Measurements from ENCODE around the gene SPECC1. TPM values are rescaled to one million over a fixed set of nuclear protein-coding genes. Genes with fewer than 3 reads are reported as not detected.

The SPECC1 gene
- total and polyA plus RNA-seq, 2 donors (not counting 3 experiments of a cell fraction or from before 2014, with no cell fraction given) = 5.3 to 20.4 TPM

- TF ChIP-seq EZH2 (IDR thresholded peaks at IDR 0.05; ENCODE audit: borderline replicate concordance, low read depth, low read length, severe bottlenecking) (no peak), POLR2A (IDR thresholded peaks at IDR 0.05; ENCODE audit: low read depth, low read length) (no peak)
- intact Hi-C loops (cut with micrococcal nuclease) = no loop called here
- dilution Hi-C loops (cut with MboI; ENCODE audit: extremely low pct_ligation_motif_present, low sequenced_read_pairs) = no loop called here
- ChIA-PET CTCF (interaction anchor here (1.0 kb wide), 1 partner anchor 27 kb away, joined by 3 read pairs; no protein-coding TSS in a partner anchor), POLR2A (no interaction called here)
- Histone ChIP-seq H2AFZ (ENCODE audit: low read depth, low read length) (no peak overlapping the region), H3K27me3 (ENCODE audit: control insufficient read depth in 2 of 2, insufficient read depth in 2 of 2, low read length in 2 of 2) (peaks cover 4 to 6% of the 10 kb centered on the region in 2 experiments), H3K4me1 (ENCODE audit: control insufficient read depth, extremely low read depth, insufficient read depth, low read length) (no peaks in the 10 kb centered on the region), H3K27ac (ENCODE audit: insufficient read depth, low read depth, low read length) (no peak overlapping the region), H4K20me1 (replicated peaks; ENCODE audit: control insufficient read depth, extremely low read depth, insufficient read depth, low read length) (no peaks in the 10 kb centered on the region), H3K9me1 (replicated peaks; ENCODE audit: control insufficient read depth, extremely low read depth, insufficient read depth, low read length) (no peaks in the 10 kb centered on the region), H3K36me3 (ENCODE audit: control insufficient read depth in 2 of 2, extremely low read depth in 1 of 2, insufficient read depth in 2 of 2, low read length in 2 of 2) (no peaks in the 10 kb centered on the region), H3K4me2 (ENCODE audit: insufficient read depth, low read length) (no peak overlapping the region), H3K9me3 (replicated peaks; ENCODE audit: control insufficient read depth, insufficient read depth, low read length) (no peaks in the 10 kb centered on the region), H3K9ac (replicated peaks; ENCODE audit: extremely low read depth, insufficient read depth, low read length) (no peak overlapping the region), H3K79me2 (ENCODE audit: control insufficient read depth, insufficient read depth, low read length) (no peaks in the 10 kb centered on the region), H3K4me3 (replicated peaks in 1 of 3; ENCODE audit: insufficient read depth in 1 of 3, low read depth in 1 of 3, low read length in 3 of 3) (no peak overlapping the region)
- FAIRE-seq (no peak), DNase-seq (ENCODE audit: low read depth, low spot score) (no peak)
- BruUV-seq (replicated peaks) = no TSS peak
Measured at GRCh38 chr17:20149251-20149650, 140.1 kb downstream of the SPECC1 start.

- H2AFZ ChIP-seq (ENCODE audit: low read depth, low read length) = no peak overlapping the region
- H3K9me1 ChIP-seq (replicated peaks; ENCODE audit: control insufficient read depth, extremely low read depth, insufficient read depth, low read length) = no peaks in the 10 kb centered on the region
- no peaks in the 10 kb centered on the region for H3K36me3 ChIP-seq (ENCODE audit: control insufficient read depth in 2 of 2, extremely low read depth in 1 of 2, insufficient read depth in 2 of 2, low read length in 2 of 2)
- peaks cover 4 to 11% of the 10 kb centered on the region in 2 experiments for H3K27me3 ChIP-seq (ENCODE audit: control insufficient read depth in 2 of 2, insufficient read depth in 2 of 2, low read length in 2 of 2)
- intact Hi-C loops (cut with micrococcal nuclease) = loop anchor here (10.0 kb wide), 1 partner anchor 1404 kb away; no protein-coding TSS in a partner anchor
- peaks cover 2% of the 10 kb centered on the region for H3K4me1 ChIP-seq (ENCODE audit: control insufficient read depth, extremely low read depth, insufficient read depth, low read length)
- H3K79me2 ChIP-seq (ENCODE audit: control insufficient read depth, insufficient read depth, low read length) = no peaks in the 10 kb centered on the region
- POLR2A ChIA-PET = no interaction called here
- H3K4me2 ChIP-seq (ENCODE audit: insufficient read depth, low read length) = no peak overlapping the region
- dilution Hi-C loops (cut with MboI; ENCODE audit: extremely low pct_ligation_motif_present, low sequenced_read_pairs) = no loop called here
- H4K20me1 ChIP-seq (replicated peaks; ENCODE audit: control insufficient read depth, extremely low read depth, insufficient read depth, low read length) = no peaks in the 10 kb centered on the region
- no peak overlapping the region for H3K9ac ChIP-seq (replicated peaks; ENCODE audit: extremely low read depth, insufficient read depth, low read length)
- CTCF ChIA-PET = interaction anchor here (1.4 to 1.5 kb wide), 2 partner anchors 21 to 76 kb away, joined by 3 to 4 read pairs; no protein-coding TSS in a partner anchor
- no peaks in the 10 kb centered on the region for H3K9me3 ChIP-seq (replicated peaks; ENCODE audit: control insufficient read depth, insufficient read depth, low read length)
- BruUV-seq (replicated peaks) = no TSS peak
- DNase-seq (ENCODE audit: low read depth, low spot score) (no peak), FAIRE-seq (no peak)
- no peak for TF ChIP-seq GATA2 (IDR thresholded peaks at IDR 0.05; ENCODE audit: insufficient read depth, insufficient read length, low read depth, low read length)
- no peak for TF ChIP-seq CTCF (IDR thresholded peaks at IDR 0.05; ENCODE audit: extremely low read depth in 1 of 2, insufficient read depth in 1 of 2, low read depth in 1 of 2, low read length in 2 of 2)
- TF ChIP-seq MYC (IDR thresholded peaks at IDR 0.05; ENCODE audit: low read depth, low read length) = no peak
- TF ChIP-seq POLR2A (IDR thresholded peaks at IDR 0.05; ENCODE audit: low read depth, low read length) = no peak
- TF ChIP-seq JUN (IDR thresholded peaks at IDR 0.05; ENCODE audit: borderline replicate concordance, insufficient read depth, insufficient read length, low read depth) = no peak
- no peak overlapping the region for H3K27ac ChIP-seq (ENCODE audit: insufficient read depth, low read depth, low read length)
- no peak overlapping the region for H3K4me3 ChIP-seq (replicated peaks in 1 of 3; ENCODE audit: insufficient read depth in 1 of 3, low read depth in 1 of 3, low read length in 3 of 3)
Measured at GRCh38 chr17:20151174-20151573, 142.0 kb downstream of the SPECC1 start.
